ENCODE results near the gene IL17F.

DNA sequence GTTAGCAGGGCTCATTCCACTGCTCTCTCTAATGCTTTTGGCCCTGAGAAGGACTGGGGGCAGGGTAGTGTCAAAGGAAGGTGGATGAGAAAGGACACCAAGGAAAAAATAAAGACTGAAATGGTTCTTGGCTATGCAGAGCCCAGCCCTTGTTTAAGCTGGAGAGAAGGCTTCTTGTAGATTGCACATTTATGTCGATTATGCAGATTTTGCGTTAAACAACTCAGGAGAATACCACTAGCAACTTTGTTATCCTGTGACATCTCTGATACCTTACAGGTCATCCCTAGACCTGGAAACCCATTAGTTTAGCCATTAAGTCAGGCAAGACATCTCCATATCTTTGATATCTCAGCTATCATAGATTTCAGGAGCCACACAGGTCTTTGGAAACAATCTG is 11.1 kb upstream of the IL17F start:
- TF ChIP-seq, protein P1, sequence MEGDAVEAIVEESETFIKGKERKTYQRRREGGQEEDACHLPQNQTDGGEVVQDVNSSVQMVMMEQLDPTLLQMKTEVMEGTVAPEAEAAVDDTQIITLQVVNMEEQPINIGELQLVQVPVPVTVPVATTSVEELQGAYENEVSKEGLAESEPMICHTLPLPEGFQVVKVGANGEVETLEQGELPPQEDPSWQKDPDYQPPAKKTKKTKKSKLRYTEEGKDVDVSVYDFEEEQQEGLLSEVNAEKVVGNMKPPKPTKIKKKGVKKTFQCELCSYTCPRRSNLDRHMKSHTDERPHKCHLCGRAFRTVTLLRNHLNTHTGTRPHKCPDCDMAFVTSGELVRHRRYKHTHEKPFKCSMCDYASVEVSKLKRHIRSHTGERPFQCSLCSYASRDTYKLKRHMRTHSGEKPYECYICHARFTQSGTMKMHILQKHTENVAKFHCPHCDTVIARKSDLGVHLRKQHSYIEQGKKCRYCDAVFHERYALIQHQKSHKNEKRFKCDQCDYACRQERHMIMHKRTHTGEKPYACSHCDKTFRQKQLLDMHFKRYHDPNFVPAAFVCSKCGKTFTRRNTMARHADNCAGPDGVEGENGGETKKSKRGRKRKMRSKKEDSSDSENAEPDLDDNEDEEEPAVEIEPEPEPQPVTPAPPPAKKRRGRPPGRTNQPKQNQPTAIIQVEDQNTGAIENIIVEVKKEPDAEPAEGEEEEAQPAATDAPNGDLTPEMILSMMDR (conservative IDR thresholded peaks at IDR 0.05 in 1 of 2, IDR thresholded peaks at IDR 0.05 in 1 of 2; ENCODE audit: low read depth in 1 of 2, low read length in 2 of 2) = no peak
- TF ChIP-seq EZH2 (IDR thresholded peaks at IDR 0.05; ENCODE audit: low read length, missing control alignments) = no peak
